Vagina (tissue), 2 donors: ENCODE results near the gene MIGA2. TPM values are rescaled to one million over a fixed set of nuclear protein-coding genes. Genes with fewer than 3 reads are reported as not detected.
A peak's percentile ranks its signal among the peaks of the same experiment; 100 is the strongest.

Experiments used
- DNase-seq, 2 donors: peaks; one replicate each; pipeline ENCODE4 v3.0.0-alpha.2; 2017; ENCODE audit errors: extremely low spot score in 2 of 2
- H3K27ac ChIP-seq: fragments of 200-600 bp; sonication (generic); one replicate; pipeline ENCODE4 v1.5.1; 2019
- H3K27me3 ChIP-seq: fragments of 200-600 bp; sonication (generic); one replicate; pipeline ENCODE4 v1.5.1; 2019
- H3K36me3 ChIP-seq, 2 donors: fragments of 200-600 bp; sonication (generic); one replicate each; pipeline ENCODE4 v1.5.1; 2017 to 2019
- H3K4me1 ChIP-seq: fragments of 200-600 bp; sonication (generic); one replicate; pipeline ENCODE4 v1.5.1; 2019
- H3K4me3 ChIP-seq, 2 donors: fragments of 200-600 bp; sonication (generic); 1 replicate in 1 of 2; 2 replicates in 1 of 2; pipeline ENCODE4 v1.5.1; 2016 to 2019
- H3K9me3 ChIP-seq: fragments of 200-600 bp; sonication (generic); one replicate; pipeline ENCODE4 v1.5.1; 2019
- POLR2A ChIP-seq, 2 donors: fragments of 450-650 bp; IDR thresholded peaks; one replicate each; pipeline ENCODE4 v1.6.1; 2017; ENCODE audit warnings: antibody characterized with exemption in 2 of 2, mild to moderate bottlenecking in 2 of 2, moderate library complexity in 2 of 2
- POLR2AphosphoS5 ChIP-seq, 2 donors: sonication (generic); formaldehyde crosslinking; IDR thresholded peaks; one replicate each; pipeline ENCODE4 v1.9.0; 2017; ENCODE audit warnings: antibody characterized with exemption in 2 of 2, mild to moderate bottlenecking in 2 of 2, low read depth in 1 of 2; ENCODE audit not compliant: insufficient read depth in 1 of 2
- intact Hi-C: fragments of 100-400 bp; cut with DNase I; formaldehyde crosslinking; loops from one replicate; pipeline ENCODE4 v1.15.1; 2023
- total RNA-seq: library from RNA; depleted of rRNA; stranded (reverse); fragments of >200 nt; gene quantifications from one replicate; pipeline ENCODE4 v1.2.3, GENCODE V29; 2016
- TF ChIP-seq, protein P1 (sequence below), 3 experiments: fragments of 450-650 bp in 2 of 3; fragments of 200-600 bp in 1 of 3; sonication (generic) in 1 of 3; IDR thresholded peaks; one replicate each; pipeline ENCODE4 v1.5.1; 2017 to 2019; ENCODE audit warnings: antibody characterized with exemption in 3 of 3, mild to moderate bottlenecking in 2 of 3, moderate library complexity in 2 of 3

Gene MIGA2
- total RNA-seq, 1 donor from 2014 or later: 35.1 TPM

DNA sequence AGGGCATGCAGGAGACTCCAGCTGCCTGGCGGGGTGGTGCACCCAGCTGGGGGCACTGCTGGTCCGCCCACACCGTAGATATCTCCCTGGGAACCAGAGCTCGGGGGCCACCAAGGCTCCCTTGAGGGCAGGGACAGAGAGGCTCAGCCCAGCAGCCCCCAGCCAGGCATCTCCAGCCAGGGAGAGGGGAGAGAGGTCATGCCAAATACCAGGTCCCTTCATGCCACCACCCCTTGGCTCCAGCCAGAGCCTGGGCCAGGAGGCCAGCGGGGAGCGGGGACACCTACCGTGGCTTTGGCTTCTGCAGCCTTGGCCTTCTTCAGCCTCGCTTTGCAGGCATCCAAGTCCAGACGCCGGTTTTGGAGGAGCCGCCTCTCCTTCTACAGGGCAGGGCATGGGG is 22.3 kb upstream of the MIGA2 start:
- peaks cover 0 to 70% of the 10 kb centered on the region in 2 donors for H3K36me3 ChIP-seq
- TF ChIP-seq, protein P1, sequence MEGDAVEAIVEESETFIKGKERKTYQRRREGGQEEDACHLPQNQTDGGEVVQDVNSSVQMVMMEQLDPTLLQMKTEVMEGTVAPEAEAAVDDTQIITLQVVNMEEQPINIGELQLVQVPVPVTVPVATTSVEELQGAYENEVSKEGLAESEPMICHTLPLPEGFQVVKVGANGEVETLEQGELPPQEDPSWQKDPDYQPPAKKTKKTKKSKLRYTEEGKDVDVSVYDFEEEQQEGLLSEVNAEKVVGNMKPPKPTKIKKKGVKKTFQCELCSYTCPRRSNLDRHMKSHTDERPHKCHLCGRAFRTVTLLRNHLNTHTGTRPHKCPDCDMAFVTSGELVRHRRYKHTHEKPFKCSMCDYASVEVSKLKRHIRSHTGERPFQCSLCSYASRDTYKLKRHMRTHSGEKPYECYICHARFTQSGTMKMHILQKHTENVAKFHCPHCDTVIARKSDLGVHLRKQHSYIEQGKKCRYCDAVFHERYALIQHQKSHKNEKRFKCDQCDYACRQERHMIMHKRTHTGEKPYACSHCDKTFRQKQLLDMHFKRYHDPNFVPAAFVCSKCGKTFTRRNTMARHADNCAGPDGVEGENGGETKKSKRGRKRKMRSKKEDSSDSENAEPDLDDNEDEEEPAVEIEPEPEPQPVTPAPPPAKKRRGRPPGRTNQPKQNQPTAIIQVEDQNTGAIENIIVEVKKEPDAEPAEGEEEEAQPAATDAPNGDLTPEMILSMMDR (IDR thresholded peaks at IDR 0.05): no peak
- TF ChIP-seq POLR2A (IDR thresholded peaks at IDR 0.05) (no peak), POLR2AphosphoS5 (IDR thresholded peaks at IDR 0.05; ENCODE audit: insufficient read depth in 1 of 2, low read depth in 1 of 2) (no peak)
- no peaks in the 10 kb centered on the region for H3K9me3 ChIP-seq
- no peaks in the 10 kb centered on the region for H3K4me1 ChIP-seq
- no peak for DNase-seq
- H3K27me3 ChIP-seq: no peaks in the 10 kb centered on the region
- H3K4me3 ChIP-seq: no peak overlapping the region
- intact Hi-C loops: no loop called here
- H3K27ac ChIP-seq: no peak overlapping the region

DNA sequence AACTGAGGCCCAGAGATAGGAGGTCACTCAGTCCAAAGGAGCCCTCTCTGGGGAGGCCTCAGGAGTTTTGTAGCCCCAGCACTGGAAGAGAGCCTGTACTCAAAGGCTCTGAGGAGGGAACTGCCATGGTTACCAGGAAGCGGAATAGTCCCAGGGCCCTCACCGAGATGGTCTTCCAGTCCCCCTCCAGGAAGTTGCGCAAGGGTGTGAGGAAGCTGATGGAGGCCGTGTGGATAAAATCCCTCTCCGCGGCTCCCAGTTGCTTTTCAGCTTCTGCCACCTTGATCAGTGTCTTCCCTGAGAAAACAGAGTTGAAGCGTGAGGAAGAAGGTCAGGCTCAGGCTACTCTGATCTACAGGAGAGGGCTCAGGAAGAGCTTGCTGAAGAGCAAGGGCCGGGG is 21.8 kb upstream of the MIGA2 start:
- TF ChIP-seq POLR2A (IDR thresholded peaks at IDR 0.05) (no peak), POLR2AphosphoS5 (IDR thresholded peaks at IDR 0.05; ENCODE audit: insufficient read depth in 1 of 2, low read depth in 1 of 2) (no peak)
- TF ChIP-seq, protein P1 (IDR thresholded peaks at IDR 0.05): no peak
- no peaks in the 10 kb centered on the region for H3K27me3 ChIP-seq
- no peak overlapping the region for H3K27ac ChIP-seq
- H3K36me3 ChIP-seq: peaks cover 0 to 66% of the 10 kb centered on the region in 2 donors
- no peak for DNase-seq
- H3K9me3 ChIP-seq: no peaks in the 10 kb centered on the region
- no peaks in the 10 kb centered on the region for H3K4me1 ChIP-seq
- intact Hi-C loops: no loop called here
- no peak overlapping the region for H3K4me3 ChIP-seq

DNA sequence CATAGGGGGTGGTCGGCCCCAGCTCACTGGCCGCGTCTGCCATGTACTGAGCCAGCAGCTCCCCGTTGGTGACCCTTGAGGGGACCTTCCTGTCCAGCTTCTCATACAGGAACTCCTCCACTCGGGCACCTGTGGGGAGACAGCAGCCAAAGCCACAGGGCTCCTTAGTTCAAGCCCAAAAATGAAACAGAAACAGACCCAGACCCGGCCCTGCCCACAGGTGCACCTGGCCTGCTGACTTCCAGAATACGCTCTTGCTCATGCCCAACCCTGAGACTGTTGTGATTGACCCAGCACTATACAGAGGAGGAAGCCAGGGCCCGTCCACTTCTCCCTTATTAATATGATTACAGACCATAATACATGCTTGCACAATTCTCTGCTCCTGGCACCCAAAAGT is 15.3 kb upstream of the MIGA2 start:
- Histone ChIP-seq H3K4me1 (peaks cover 31% of the 10 kb centered on the region), H3K27ac (no peak overlapping the region), H3K9me3 (no peaks in the 10 kb centered on the region), H3K27me3 (no peaks in the 10 kb centered on the region), H3K36me3 (peaks cover 0 to 6% of the 10 kb centered on the region in 2 donors), H3K4me3 (no peak overlapping the region)
- DNase-seq: no peak
- intact Hi-C loops: no loop called here
- TF ChIP-seq POLR2AphosphoS5 (IDR thresholded peaks at IDR 0.05; ENCODE audit: insufficient read depth in 1 of 2, low read depth in 1 of 2): no peak
- TF ChIP-seq, protein P1 (IDR thresholded peaks at IDR 0.05): no peak
- no peak for TF ChIP-seq POLR2A (IDR thresholded peaks at IDR 0.05)

DNA sequence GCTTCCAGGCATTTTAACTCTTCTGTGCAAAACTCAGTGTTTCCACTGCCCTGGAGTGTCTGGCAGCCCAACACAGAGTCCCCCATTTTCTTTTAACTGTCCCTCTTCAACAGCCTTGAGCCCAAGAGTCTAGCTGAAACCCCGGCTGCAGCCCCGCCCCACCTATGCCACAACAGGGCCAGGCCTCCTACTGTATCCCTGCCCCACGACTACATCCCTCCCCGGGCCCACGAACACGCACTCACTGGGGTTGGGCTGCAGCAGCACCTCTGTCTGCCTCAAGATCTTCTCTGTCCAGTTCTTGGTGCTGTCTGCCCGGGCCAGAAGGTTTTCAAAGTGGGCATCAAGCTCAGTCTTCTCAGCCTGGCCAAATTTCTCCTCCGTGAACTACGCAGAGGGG is 14.4 kb upstream of the MIGA2 start:
- Histone ChIP-seq H3K4me1 (peaks cover 41% of the 10 kb centered on the region), H3K9me3 (no peaks in the 10 kb centered on the region), H3K36me3 (peaks cover 0 to 6% of the 10 kb centered on the region in 2 donors), H3K27me3 (no peaks in the 10 kb centered on the region), H3K27ac (no peak overlapping the region), H3K4me3 (no peak overlapping the region)
- TF ChIP-seq POLR2AphosphoS5 (IDR thresholded peaks at IDR 0.05; ENCODE audit: insufficient read depth in 1 of 2, low read depth in 1 of 2) (no peak), POLR2A (IDR thresholded peaks at IDR 0.05) (no peak)
- TF ChIP-seq, protein P1 (IDR thresholded peaks at IDR 0.05): no peak
- no peak for DNase-seq
- intact Hi-C loops: no loop called here

DNA sequence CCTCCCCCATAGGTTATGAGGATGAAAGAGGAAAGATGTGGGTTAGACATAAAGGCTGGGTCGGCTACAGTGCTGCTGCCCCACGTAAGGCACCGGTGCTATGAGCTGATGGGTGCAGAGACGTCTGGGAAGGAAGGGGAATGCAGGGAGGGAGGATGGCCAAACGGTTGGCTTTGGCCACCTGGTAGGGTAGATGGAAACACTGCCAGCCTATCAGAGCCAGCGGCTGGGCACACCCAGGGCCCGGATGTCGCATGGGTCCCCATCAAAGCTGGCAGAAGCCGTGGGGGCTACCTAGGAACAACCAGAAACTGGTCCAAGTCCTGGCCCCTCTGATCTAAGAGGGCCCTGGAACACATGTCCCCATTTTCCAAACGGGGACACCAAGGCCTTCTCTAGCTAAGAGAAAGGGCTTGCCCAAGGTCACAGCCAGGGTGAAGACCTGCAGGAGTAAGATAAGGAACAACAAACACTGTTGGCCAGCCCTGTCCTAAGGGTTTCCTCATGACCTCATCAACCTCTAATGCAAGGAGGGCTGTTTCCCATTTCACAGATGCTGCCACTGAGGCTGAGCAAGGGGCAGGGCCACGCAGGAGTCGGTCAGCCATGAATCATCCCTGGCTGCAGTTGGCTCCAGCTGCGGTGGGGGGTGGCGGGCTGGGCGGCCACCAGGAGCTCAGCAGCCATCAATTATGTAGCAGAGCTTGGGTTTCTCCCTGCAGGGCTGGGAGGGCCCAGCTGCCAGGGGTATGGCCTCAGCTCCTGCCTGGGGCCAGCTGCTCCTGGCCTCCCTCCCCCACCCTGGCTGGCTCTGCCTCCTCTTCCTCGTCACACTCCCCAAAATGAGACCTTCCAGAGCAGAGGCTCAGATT is 13.2 kb upstream of the MIGA2 start:
- no peaks in the 10 kb centered on the region for H3K9me3 ChIP-seq
- intact Hi-C loops: no loop called here
- TF ChIP-seq POLR2A (IDR thresholded peaks at IDR 0.05) (no peak), POLR2AphosphoS5 (IDR thresholded peaks at IDR 0.05; ENCODE audit: insufficient read depth in 1 of 2, low read depth in 1 of 2) (peak; percentile 24 to 78)
- TF ChIP-seq, protein P1 (IDR thresholded peaks at IDR 0.05): no peak
- DNase-seq: peak in 1 of 2 donors; percentile 86
- peaks cover 48% of the 10 kb centered on the region for H3K4me1 ChIP-seq
- no peak overlapping the region for H3K4me3 ChIP-seq
- H3K27me3 ChIP-seq: no peaks in the 10 kb centered on the region
- H3K36me3 ChIP-seq: peaks cover 0 to 4% of the 10 kb centered on the region in 2 donors
- peak overlapping the region; percentile 70 for H3K27ac ChIP-seq
